ENCODE measurements around the gene E2F6. TPM values are rescaled to one million over a fixed set of nuclear protein-coding genes. Genes with fewer than 3 reads are reported as not detected.

Gene E2F6
- total RNA-seq, 4 donors from 2014 or later, result 29.4 to 46.1 (median 36.2) TPM

DNA sequence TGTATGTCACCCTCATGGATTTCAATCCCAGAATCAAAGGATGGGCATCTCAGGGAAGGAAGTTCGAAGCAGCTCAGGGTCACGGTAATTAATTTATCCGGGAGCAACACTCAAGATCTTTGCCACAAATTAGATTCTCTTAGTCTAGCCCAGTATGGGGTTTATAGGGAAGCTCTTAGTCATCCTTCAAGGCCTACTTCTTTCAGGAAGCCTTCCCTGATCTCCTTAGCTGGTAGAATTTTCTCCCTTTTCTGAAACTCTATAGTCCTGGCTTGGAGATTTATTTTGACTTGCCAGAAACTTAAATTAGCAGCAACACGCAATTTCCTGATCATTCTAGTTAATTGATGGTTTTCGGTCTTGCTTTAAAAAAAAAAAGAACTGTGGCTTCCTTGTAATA is 47.4 kb upstream of the E2F6 start:
- TF ChIP-seq POLR2A (IDR thresholded peaks at IDR 0.05), result no peak
- TF ChIP-seq, protein P1, sequence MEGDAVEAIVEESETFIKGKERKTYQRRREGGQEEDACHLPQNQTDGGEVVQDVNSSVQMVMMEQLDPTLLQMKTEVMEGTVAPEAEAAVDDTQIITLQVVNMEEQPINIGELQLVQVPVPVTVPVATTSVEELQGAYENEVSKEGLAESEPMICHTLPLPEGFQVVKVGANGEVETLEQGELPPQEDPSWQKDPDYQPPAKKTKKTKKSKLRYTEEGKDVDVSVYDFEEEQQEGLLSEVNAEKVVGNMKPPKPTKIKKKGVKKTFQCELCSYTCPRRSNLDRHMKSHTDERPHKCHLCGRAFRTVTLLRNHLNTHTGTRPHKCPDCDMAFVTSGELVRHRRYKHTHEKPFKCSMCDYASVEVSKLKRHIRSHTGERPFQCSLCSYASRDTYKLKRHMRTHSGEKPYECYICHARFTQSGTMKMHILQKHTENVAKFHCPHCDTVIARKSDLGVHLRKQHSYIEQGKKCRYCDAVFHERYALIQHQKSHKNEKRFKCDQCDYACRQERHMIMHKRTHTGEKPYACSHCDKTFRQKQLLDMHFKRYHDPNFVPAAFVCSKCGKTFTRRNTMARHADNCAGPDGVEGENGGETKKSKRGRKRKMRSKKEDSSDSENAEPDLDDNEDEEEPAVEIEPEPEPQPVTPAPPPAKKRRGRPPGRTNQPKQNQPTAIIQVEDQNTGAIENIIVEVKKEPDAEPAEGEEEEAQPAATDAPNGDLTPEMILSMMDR (IDR thresholded peaks at IDR 0.05 in 4 of 5, conservative IDR thresholded peaks at IDR 0.05 in 1 of 5), result no peak
- Histone ChIP-seq H3K36me3 (no peaks in the 10 kb centered on the region), H3K9me3 (no peaks in the 10 kb centered on the region), H3K27me3 (no peaks in the 10 kb centered on the region), H3K4me1 (no peaks in the 10 kb centered on the region), H3K27ac (no peak overlapping the region), H3K4me3 (no peak overlapping the region)
- in situ Hi-C loops (cut with MboI; ENCODE audit: low sequenced_read_pairs in 4 of 4), result no loop called here
- intact Hi-C loops (cut with DNase I; ENCODE audit: low total_unique reads), result no loop called here
- no peak for DNase-seq
- ATAC-seq, result no peak

DNA sequence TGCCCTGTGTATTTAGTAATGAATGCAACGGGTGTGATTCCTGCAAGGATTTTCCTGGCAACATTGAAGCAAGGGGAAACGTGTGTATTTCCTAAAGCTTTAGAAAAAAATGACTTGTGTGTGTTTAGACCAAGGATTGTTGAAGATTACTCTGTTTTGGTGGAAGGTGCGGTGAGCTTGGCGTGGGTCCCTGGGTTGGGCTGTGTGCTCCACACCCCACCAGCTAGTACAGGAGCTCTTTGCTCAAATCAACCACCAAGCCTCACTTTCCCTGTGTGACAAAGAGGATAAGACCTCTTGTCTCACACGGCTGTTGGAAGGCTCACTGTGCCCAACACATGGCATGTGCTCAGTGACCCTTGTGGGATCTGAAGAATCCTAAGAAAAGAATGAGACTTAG is 46.5 kb upstream of the E2F6 start:
- H3K4me1 ChIP-seq, result no peaks in the 10 kb centered on the region
- H3K27me3 ChIP-seq, result no peaks in the 10 kb centered on the region
- H3K4me3 ChIP-seq, result no peak overlapping the region
- TF ChIP-seq POLR2A (IDR thresholded peaks at IDR 0.05), result no peak
- TF ChIP-seq, protein P1 (IDR thresholded peaks at IDR 0.05 in 4 of 5, conservative IDR thresholded peaks at IDR 0.05 in 1 of 5), result no peak
- intact Hi-C loops (cut with DNase I; ENCODE audit: low total_unique reads), result no loop called here
- no peaks in the 10 kb centered on the region for H3K9me3 ChIP-seq
- no peaks in the 10 kb centered on the region for H3K36me3 ChIP-seq
- no peak overlapping the region for H3K27ac ChIP-seq
- no peak for ATAC-seq
- in situ Hi-C loops (cut with MboI; ENCODE audit: low sequenced_read_pairs in 4 of 4), result no loop called here
- DNase-seq, result no peak

DNA sequence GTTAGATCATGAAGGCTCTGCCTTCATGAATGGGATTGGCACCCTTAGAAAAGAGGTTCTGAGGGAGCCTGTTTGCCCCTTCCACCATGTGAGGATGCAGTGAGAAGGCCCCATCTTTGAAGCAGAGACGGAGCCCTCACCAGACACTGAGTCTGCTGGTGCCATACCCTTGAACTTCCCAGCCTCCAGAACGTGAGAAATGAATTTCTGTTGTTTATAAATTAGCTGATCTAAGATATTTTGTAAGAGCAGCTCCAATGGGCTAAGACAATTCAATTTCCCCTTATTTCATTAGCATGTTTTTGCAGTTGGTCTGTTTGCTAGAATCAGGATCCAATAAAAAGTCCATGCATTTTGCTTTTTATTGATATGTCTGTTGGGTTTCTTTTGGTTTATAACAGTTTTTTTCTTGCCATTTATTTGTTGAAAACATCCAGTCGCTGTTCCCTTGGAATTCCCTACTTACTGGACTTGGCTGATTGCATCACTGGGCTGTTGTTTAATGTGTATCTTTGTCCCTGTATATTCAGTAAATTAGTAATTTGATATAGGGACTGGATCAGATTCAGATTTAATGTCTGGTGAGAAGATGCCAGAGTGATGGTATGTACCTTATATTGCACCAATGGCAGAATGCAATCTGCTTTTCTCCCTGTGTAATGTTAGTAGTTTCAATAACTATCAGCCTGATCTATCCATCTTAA is 43.8 kb upstream of the E2F6 start:
- TF ChIP-seq, protein P1 (IDR thresholded peaks at IDR 0.05 in 4 of 5, conservative IDR thresholded peaks at IDR 0.05 in 1 of 5), result no peak
- TF ChIP-seq POLR2A (IDR thresholded peaks at IDR 0.05), result no peak
- in situ Hi-C loops (cut with MboI; ENCODE audit: low sequenced_read_pairs in 4 of 4), result no loop called here
- no peak for DNase-seq
- no peaks in the 10 kb centered on the region for H3K9me3 ChIP-seq
- H3K27ac ChIP-seq, result no peak overlapping the region
- ATAC-seq, result no peak
- intact Hi-C loops (cut with DNase I; ENCODE audit: low total_unique reads), result no loop called here
- H3K36me3 ChIP-seq, result no peaks in the 10 kb centered on the region
- H3K4me1 ChIP-seq, result peaks cover 0 to 13% of the 10 kb centered on the region in 2 donors
- H3K27me3 ChIP-seq, result no peaks in the 10 kb centered on the region
- H3K4me3 ChIP-seq, result no peak overlapping the region

DNA sequence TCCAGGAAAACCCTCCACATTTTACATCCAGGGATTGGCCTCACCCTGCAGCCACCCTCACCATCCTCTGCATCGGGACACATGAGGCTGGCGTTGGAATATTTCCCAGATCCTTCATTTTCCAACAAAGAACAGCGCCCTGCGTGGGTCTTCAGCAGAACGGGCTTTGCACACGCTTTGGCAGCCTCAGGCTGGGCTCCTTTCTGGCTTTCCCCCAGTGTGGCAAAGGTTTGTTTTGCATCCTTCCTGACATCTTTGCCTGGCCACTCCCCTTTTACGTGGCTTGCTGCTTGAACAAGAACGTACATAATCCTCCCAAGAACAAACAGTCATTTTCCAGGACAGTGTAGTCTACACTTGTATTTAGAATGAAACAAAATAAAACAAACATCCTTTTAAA is 42.3 kb upstream of the E2F6 start:
- Histone ChIP-seq H3K36me3 (no peaks in the 10 kb centered on the region), H3K4me1 (peaks cover 0 to 13% of the 10 kb centered on the region in 2 donors), H3K27ac (no peak overlapping the region), H3K9me3 (no peaks in the 10 kb centered on the region), H3K4me3 (no peak overlapping the region), H3K27me3 (no peaks in the 10 kb centered on the region)
- no peak for ATAC-seq
- intact Hi-C loops (cut with DNase I; ENCODE audit: low total_unique reads), result no loop called here
- in situ Hi-C loops (cut with MboI; ENCODE audit: low sequenced_read_pairs in 4 of 4), result no loop called here
- no peak for DNase-seq
- TF ChIP-seq, protein P1 (IDR thresholded peaks at IDR 0.05 in 4 of 5, conservative IDR thresholded peaks at IDR 0.05 in 1 of 5), result no peak
- TF ChIP-seq POLR2A (IDR thresholded peaks at IDR 0.05), result no peak

DNA sequence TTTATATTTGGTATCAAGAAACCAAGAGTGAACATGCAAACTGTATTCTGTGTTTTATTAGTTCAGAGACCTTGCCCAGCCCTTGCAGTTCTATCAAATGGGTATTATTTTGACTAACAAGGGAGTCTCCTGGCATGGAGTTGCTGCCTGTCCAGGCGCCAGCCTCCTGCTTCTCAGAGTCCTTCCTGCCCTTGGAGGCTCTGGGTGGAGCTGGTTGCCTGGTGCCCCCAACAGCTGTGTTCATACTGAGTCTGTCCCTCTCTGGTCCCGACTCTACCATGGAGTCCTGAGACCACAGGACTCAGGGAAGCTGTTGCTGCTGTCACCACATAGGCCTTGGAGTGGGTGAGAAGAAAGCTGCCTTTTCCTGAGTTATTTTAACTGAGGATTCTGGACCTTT is 41.6 kb upstream of the E2F6 start:
- TF ChIP-seq, protein P1 (IDR thresholded peaks at IDR 0.05 in 4 of 5, conservative IDR thresholded peaks at IDR 0.05 in 1 of 5), result no peak
- no peak for TF ChIP-seq POLR2A (IDR thresholded peaks at IDR 0.05)
- in situ Hi-C loops (cut with MboI; ENCODE audit: low sequenced_read_pairs in 4 of 4), result no loop called here
- H3K4me3 ChIP-seq, result no peak overlapping the region
- H3K27me3 ChIP-seq, result no peaks in the 10 kb centered on the region
- ATAC-seq, result no peak
- peaks cover 0 to 13% of the 10 kb centered on the region in 2 donors for H3K4me1 ChIP-seq
- H3K27ac ChIP-seq, result no peak overlapping the region
- no peak for DNase-seq
- H3K36me3 ChIP-seq, result no peaks in the 10 kb centered on the region
- intact Hi-C loops (cut with DNase I; ENCODE audit: low total_unique reads), result no loop called here
- no peaks in the 10 kb centered on the region for H3K9me3 ChIP-seq
